Osteoblast (primary cell): ENCODE data around the gene ZNF335. TPM values are rescaled to one million over a fixed set of nuclear protein-coding genes. Genes with fewer than 3 reads are reported as not detected.

Experiments
- DNase-seq: peaks from one replicate; pipeline ENCODE4 v3.0.0; 2011; ENCODE audit warnings: low spot score, mixed read lengths; ENCODE audit not compliant: insufficient read length; ENCODE audit errors: missing footprints
- H2AFZ ChIP-seq: 2 replicates; pipeline ENCODE4 v1.6.0; 2011; ENCODE audit warnings: mild to moderate bottlenecking, low read length
- H3K27ac ChIP-seq: 2 replicates; pipeline ENCODE4 v1.5.1; 2011; ENCODE audit warnings: mild to moderate bottlenecking, low read depth, low read length, moderate library complexity
- H3K27me3 ChIP-seq: 2 replicates; pipeline ENCODE4 v1.6.0; 2012; ENCODE audit warnings: mild to moderate bottlenecking, control low read depth, inconsistent platforms, low read length, moderate library complexity; ENCODE audit not compliant: insufficient read depth
- H3K36me3 ChIP-seq: 2 replicates; pipeline ENCODE4 v1.5.1; 2011; ENCODE audit warnings: mild to moderate bottlenecking, low read length, control low read depth, moderate library complexity; ENCODE audit not compliant: insufficient read depth
- H3K4me1 ChIP-seq: 2 replicates; pipeline ENCODE4 v1.5.1; 2011; ENCODE audit warnings: mild to moderate bottlenecking, low read length, control low read depth, moderate library complexity; ENCODE audit not compliant: insufficient read depth
- H3K4me2 ChIP-seq: 2 replicates; pipeline ENCODE4 v1.6.0; 2011; ENCODE audit warnings: mild to moderate bottlenecking, low read length; ENCODE audit not compliant: insufficient read depth
- H3K4me3 ChIP-seq: fragments of 200-600 bp; sonication (generic); 3 replicates; pipeline ENCODE4 v1.5.1; 2012; ENCODE audit warnings: mild to moderate bottlenecking, low read length, inconsistent platforms; ENCODE audit not compliant: insufficient read depth
- H3K79me2 ChIP-seq: 2 replicates; pipeline ENCODE4 v1.6.0; 2012; ENCODE audit warnings: mild to moderate bottlenecking, low read length, control low read depth, inconsistent platforms; ENCODE audit not compliant: insufficient read depth
- H3K9me3 ChIP-seq: 2 replicates; pipeline ENCODE4 v1.5.1; 2011; ENCODE audit warnings: low read depth, low read length, control low read depth
- H4K20me1 ChIP-seq: 2 replicates; pipeline ENCODE4 v1.6.0; 2012; ENCODE audit warnings: mild to moderate bottlenecking, low read length, control low read depth; ENCODE audit not compliant: insufficient read depth
- CTCF ChIP-seq: IDR thresholded peaks from 2 replicates; pipeline ENCODE4 v1.5.1; 2011; ENCODE audit warnings: mild to moderate bottlenecking, low read depth, low read length, moderate library complexity; ENCODE audit errors: extremely low read depth
- total RNA-seq: library from RNA; depleted of rRNA; stranded (reverse); fragments of >200 nt; gene quantifications from 2 replicates; pipeline ENCODE4 v1.2.3, GENCODE V29; 2012

ZNF335 gene
- total RNA-seq, 1 donor, result 20.3 TPM

DNA sequence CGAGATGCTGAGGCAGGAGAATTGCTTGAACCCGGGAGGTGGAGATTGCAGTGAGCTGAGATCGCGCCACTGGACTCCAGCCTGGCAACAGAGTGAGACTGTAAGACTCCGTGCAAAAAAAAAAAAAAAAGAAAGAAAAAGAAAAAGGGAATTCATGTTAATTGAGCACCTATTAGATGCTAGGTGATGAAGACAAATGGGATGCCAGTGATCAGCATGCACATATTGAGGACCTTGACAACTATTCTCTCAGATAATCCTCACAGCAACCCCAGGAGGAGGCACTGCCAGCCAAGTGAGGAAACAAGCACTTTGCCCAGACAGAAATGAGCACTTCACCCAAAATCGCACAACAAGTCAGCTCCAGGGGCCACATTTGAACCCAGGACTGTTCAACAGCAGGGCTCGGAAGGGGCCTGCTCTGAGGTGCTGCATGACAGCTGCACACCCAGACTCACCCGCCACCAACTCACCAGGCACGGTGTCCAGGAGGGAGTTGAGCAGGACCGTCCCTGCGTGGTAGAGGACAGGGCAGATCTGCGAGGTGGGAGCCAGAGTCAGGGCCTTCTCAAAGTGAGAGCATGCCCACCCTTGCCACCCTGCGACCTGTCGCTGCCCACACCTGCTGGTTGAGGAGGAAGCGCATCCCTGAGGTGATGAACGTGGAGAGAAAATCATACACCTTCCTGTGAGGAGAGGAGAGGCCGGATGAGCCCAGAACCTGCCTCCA, 64.6 kb downstream of the ZNF335 start:
- no peaks in the 10 kb centered on the region for H3K9me3 ChIP-seq
- no peak overlapping the region for H2AFZ ChIP-seq
- no peaks in the 10 kb centered on the region for H3K79me2 ChIP-seq
- no peak overlapping the region for H3K4me3 ChIP-seq
- no peaks in the 10 kb centered on the region for H3K36me3 ChIP-seq
- DNase-seq, result no peak
- no peaks in the 10 kb centered on the region for H3K27me3 ChIP-seq
- no peak overlapping the region for H3K4me2 ChIP-seq
- TF ChIP-seq CTCF, result no peak
- H3K4me1 ChIP-seq, result peaks cover 25% of the 10 kb centered on the region
- H3K27ac ChIP-seq, result no peak overlapping the region
- no peaks in the 10 kb centered on the region for H4K20me1 ChIP-seq

- H2AFZ ChIP-seq, result no peak overlapping the region
- no peaks in the 10 kb centered on the region for H3K36me3 ChIP-seq
- no peak overlapping the region for H3K4me2 ChIP-seq
- H3K4me1 ChIP-seq, result peaks cover 11% of the 10 kb centered on the region
- no peak overlapping the region for H3K4me3 ChIP-seq
- H4K20me1 ChIP-seq, result no peaks in the 10 kb centered on the region
- no peaks in the 10 kb centered on the region for H3K27me3 ChIP-seq
- no peaks in the 10 kb centered on the region for H3K9me3 ChIP-seq
- H3K79me2 ChIP-seq, result no peaks in the 10 kb centered on the region
- H3K27ac ChIP-seq, result peak overlapping the region; percentile 70
- no peak for TF ChIP-seq CTCF
- DNase-seq, result peak; percentile 97
Observed at GRCh38 chr20:45905505-45906079, 66.4 kb downstream of the ZNF335 start.

DNA sequence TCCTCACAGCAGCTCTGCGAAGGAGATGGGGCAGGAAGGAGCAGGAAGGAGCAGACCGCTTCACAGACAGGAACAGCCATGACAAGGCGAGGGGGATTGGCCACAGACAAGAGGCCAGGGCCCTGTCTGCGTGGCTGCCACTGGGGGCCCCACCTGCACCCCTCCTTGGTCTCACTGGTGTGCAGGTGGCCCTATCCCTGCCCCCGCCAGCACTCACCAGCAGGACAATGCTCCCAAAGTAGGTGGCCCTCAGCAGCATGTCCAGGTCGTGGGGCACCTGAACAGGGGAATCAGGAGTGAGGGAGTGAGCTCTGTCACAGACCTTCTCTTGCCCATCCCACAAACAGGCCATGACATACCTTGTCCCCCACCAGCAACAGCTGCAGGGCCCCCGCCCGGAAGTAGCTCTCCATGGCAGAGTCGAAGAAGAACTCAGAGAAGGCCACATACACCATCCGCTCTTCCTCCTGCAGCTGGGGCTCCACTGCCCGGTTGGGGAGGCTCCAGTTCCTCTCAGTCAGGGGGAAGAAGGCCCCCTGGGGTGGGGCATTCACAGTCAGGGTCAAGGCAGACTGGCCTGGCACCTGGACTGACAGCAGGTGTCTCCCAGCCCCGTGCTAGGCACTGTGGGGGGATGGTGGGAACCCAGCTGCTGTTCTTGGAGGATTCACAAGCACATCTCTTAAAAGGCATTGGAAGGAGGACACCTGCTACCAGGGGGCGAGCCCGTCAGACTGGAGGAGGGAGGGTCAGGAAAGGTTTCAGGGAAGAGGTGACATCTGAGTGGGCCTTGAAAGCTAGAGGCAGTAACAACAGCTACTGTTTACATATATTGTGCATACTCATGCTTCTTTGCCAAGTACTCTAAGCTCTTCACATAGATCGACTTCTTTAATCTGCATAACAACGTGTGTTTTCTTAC, 67.2 kb downstream of the ZNF335 start:
- no peaks in the 10 kb centered on the region for H3K79me2 ChIP-seq
- no peak overlapping the region for H3K4me3 ChIP-seq
- H4K20me1 ChIP-seq, result no peaks in the 10 kb centered on the region
- H3K27ac ChIP-seq, result peak overlapping the region; percentile 70
- DNase-seq, result peak; percentile 14
- no peaks in the 10 kb centered on the region for H3K36me3 ChIP-seq
- peaks cover 11% of the 10 kb centered on the region for H3K4me1 ChIP-seq
- no peak overlapping the region for H3K4me2 ChIP-seq
- no peaks in the 10 kb centered on the region for H3K27me3 ChIP-seq
- no peaks in the 10 kb centered on the region for H3K9me3 ChIP-seq
- no peak for TF ChIP-seq CTCF
- no peak overlapping the region for H2AFZ ChIP-seq
